ENCODE measurements around the gene ZFP90.

Gene ZFP90

GRCh38 chr16:68590201-68590994 is 51.3 kb downstream of the ZFP90 start:
- DNase-seq (ENCODE audit: low read depth): no peak

GRCh38 chr16:68592466-68593337 is 53.6 kb downstream of the ZFP90 start:
- no peak for DNase-seq (ENCODE audit: low read depth)

- no peak for DNase-seq (ENCODE audit: low read depth)
These were observed 57.2 kb downstream of the ZFP90 start for GRCh38 chr16:68596266-68596665.

- no peak for DNase-seq (ENCODE audit: low read depth)
These were observed 60.5 kb downstream of the ZFP90 start for GRCh38 chr16:68599586-68599985.

- no peak for DNase-seq (ENCODE audit: low read depth)
These were observed 66.7 kb downstream of the ZFP90 start for GRCh38 chr16:68605746-68606145.

- DNase-seq (ENCODE audit: low read depth): no peak
These were observed 68.4 kb downstream of the ZFP90 start for GRCh38 chr16:68607443-68607842.

- DNase-seq (ENCODE audit: low read depth): no peak
These were observed 69.2 kb downstream of the ZFP90 start for GRCh38 chr16:68608330-68608729.

GRCh38 chr16:68612996-68613395 is 73.9 kb downstream of the ZFP90 start:
- DNase-seq (ENCODE audit: low read depth): no peak

GRCh38 chr16:68617734-68618133 is 78.6 kb downstream of the ZFP90 start:
- DNase-seq (ENCODE audit: low read depth): no peak
